Stimulated activated CD4-positive, alpha-beta T cell treated with anti-CD3 and anti-CD28 coated beads, Interleukin-1b, Interleukin-23, amount 100 ng/mL, for 48 hours (primary cell): ENCODE data around the gene CRHR2.
"Not testable (repeated sequence)": the region's sequence is repeated elsewhere in the genome, so short reads cannot be mapped to it uniquely, and the experiment has no call there.

Source experiments
- DNase-seq: peaks from one replicate; pipeline ENCODE4 v3.0.0-alpha.2; 2020

CRHR2 gene

DNA sequence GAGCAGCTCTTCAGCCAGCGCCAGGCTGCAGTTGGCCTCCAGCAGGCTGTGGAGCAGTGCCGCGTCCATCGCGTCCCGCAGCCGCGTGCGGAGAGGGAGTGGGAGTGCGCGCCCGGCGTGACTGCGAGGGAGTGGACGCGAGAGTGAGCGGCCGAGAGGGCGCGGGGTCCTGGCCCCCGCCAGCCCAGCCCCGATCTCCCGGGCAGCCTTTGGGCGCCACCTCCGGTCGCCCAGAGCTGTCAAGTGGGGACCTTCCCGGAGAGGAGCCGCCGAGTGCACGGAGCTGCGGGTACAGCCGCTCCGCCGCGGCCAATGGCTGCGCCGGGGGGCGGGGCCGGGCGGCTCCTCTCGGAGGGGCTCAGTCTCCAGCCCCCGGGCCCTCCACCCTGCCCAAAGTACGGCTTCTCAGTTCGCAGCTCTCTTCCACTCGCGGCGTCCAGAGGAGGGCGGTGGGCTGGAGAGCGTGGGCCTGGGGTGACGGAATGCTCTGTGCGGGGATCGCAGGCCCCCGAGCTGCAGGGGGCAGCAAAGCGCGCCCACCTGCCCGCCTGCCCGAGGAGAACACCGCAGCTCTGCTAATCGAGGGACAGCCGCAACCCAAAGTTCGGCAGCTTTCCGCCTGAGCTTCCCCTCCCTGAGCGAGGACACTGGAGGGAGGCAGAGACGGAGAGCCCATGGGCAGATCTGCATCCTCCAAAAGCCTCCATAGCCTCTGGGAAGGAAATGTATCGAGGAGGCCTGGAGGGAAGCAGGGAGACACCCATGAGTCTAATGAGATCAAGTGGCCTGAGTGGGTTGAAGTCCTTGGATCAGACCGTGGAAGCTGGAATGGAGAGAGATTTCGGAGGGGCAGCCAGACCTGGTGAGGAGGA, at the start of gene CRHR2:
TSS of gene CRHR2 (minus strand) at position 245 of the 872 bp plus-strand sequence. CDS start at position 69, 176 bp downstream.
- peak; percentile 22 for DNase-seq

GRCh38 chr7:30731581-30731980, 49.3 kb upstream of the CRHR2 start:
- DNase-seq = no peak

GRCh38 chr7:30730996-30731395, 48.7 kb upstream of the CRHR2 start:
- no peak for DNase-seq

DNA sequence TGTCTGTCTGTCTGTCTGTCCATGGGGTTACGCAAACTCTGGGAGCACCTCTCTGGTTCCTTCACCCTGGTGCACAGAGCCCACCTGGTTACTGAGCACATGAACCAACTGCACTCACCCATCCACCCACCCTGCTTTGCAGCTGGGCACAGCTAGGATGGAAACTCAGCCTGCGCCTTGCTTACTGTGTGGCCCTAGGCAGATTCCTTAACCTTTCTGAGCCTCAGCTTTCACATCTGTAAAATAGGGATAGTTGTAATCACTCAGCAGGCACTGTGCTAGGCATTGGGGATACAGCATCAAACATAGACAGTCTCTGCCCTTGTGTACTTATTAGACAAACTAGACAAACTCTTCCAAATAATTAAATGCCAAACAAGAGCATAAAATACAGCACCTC, 47.8 kb upstream of the CRHR2 start:
- no peak for DNase-seq

GRCh38 chr7:30729642-30730041, 47.4 kb upstream of the CRHR2 start:
- no peak for DNase-seq

DNA sequence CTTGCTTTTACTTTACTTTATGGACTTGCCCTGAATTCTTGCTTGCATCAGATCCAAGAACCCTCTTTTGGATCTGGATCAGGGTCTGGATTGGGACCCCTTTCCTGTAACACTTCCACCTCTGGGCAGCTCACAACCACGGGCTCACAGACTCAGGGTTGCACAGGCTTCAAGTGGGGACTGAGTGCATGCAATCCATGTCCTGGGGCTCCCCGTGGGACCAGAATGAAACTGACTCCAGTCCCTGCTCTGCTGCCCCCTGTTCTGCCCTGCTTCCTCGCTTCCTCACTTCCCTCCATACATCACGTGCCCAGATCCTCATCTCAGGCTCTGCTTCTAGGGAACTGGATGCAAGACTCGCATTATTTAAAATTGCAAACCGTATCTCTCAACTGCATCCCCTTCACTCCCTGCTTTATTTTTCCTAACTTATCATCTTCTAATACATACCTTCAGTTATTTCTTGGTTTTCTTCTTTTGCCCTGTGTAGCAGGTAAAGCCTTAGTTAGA, 46.4 kb upstream of the CRHR2 start:
- DNase-seq = no peak

DNA sequence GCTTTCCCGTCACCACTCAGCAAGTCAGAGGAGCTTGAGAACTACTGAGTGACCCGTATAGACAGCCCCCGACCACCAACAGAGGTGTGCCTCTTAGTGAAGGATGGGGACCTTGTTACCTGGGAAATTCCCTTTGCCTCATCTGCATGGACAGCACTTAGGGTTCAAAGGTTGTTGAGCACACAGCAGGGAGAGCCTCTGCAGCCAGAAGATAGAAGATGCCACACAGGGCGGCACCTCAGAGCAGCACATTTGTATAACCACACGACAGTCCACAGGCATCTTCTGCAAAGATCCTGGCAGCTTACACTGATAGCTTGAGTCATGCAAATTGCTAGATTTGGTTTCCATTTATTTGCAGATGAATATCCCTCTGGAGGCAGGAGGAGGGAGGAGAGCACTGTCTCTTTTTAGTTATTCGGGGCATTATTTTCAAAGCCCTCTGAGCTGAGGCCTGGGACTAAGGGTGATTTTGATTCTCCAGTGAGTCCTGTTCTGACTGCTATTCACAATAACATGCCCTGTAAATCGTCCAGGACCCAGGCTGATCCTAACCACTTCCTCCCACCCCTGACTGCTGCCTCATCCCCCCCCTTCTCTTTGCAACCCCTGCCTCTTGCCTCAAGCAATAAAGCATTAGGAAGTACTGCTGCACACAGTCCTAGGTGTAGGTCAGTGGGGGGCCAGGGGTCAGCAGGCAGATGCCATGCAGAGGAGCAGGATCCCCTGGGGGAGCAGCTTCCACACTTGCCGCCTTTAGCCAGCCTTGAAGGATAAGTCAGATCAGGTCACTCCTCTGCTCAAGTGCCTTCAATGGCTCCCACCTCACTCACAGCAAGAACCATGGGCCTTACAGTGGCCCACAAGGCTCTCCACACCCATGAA, 45.0 kb upstream of the CRHR2 start:
- peak; percentile 43 for DNase-seq

DNA sequence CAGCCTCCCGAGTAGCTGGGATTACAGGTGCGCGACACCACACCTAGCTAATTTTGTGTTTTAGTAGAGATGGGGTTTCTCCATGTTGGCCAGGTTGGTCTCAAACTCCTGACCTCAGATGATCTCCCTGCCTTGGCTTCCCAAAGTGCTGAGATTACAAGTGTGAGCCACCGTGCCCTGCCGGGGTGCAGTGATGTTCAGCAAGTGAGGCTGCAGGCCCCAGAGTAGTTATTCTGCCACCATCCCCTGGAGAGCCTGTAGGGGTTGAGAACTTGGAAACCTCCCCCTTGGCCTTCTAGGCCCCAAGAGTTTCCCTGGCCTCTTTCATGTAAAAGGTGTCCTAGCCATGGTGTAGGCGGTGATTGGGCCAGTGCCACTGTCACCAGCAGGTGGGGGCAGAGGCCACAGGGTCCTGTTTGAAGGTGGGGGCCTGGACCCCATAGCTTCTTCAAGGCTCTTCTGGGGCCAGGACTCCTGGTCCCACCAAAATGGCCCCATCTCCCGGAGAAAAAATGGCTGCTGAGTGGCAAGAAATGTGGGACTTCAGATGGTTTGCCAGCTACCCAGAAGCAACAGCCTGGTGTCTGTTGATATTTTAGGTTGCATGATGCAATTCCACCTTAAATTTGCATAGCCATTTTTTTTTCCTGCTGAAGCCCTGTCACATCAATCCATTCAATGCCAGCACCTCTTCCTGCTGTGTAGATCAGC, 44.2 kb upstream of the CRHR2 start:
- DNase-seq = no peak

DNA sequence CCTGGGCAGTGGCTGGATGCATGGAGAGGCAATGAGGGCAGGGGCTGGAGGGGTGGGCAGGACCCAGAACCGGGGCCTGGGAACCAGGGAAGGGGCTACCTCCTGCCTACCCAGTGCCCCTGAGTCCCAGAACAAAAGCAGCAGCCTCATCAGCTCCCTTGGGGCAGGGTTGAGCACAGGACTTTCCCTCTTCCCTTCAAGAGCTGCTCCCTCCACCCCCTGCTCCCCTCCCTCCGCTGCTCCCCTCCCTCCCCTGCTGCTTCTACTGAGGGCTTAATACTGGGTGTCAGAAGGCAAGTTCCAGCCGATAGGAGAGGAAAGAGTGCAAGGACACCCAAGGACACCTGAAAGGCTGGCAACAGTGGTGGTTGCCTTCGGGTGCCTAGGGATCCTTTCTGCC, 41.5 kb upstream of the CRHR2 start:
- no peak for DNase-seq

DNA sequence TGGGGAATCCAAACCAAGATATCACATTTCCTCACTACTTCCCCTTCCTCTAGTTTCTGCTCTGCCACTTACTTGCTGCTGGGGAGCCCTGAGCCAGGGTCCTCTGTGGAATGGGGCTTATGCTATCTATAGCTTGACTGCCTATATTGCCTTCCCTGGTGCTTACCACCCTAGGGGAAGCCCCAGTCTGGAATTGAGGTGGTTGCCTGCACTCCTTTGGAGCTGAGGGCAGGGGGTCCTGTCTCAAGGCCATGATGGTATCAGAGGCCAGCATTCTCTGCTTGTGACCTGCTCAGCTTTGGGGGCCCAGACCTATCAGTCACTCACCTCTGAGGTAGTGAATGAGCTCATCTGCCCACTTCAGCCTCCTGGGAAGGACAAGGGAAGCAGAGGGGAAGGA, 40.4 kb upstream of the CRHR2 start:
- DNase-seq = no peak

DNA sequence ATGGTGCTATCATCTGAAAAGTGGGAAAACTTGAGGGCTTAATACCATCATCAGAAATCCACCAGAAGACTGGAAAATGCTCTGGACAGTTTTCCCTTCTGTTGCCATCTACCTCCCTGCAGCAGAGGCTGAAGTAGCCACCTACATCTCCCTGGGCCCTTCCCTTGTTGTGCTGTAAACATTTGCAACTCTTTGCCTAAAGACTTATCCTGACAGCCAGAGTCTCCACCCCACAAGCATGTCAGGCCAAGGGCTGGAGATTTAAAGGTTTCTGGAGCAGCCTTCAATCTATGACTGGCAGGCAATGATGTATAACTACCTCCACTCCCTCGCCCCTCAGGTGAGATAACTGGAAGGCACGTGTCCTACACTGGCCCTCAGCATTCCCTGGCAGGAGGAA, 39.9 kb upstream of the CRHR2 start:
- DNase-seq = no peak

GRCh38 chr7:30721211-30721610, 39.0 kb upstream of the CRHR2 start:
- DNase-seq = no peak

- not testable (repeated sequence) for DNase-seq
Measured at GRCh38 chr7:30719434-30719833, 37.2 kb upstream of the CRHR2 start.

DNA sequence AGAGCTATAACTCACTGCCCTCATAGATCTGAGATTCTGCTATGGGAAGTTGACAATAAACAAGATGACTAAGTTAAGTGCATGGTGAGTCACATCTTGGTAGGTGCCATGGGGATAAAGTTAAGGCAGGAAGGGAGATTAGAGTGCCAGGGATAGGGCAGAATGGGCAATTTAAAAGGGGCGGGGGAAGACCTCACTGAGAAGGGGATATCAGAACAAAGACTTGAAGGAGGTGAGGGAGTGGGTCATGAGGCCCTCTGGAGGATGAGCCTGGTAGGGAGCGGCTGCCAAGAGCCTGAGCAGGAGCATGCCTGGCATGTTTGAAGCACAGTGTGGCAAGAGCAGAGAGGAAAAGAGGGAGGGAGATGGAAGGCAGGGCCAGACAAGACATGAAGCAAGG, 34.9 kb upstream of the CRHR2 start:
- DNase-seq = no peak

GRCh38 chr7:30714129-30714528, 31.9 kb upstream of the CRHR2 start:
- DNase-seq = no peak

DNA sequence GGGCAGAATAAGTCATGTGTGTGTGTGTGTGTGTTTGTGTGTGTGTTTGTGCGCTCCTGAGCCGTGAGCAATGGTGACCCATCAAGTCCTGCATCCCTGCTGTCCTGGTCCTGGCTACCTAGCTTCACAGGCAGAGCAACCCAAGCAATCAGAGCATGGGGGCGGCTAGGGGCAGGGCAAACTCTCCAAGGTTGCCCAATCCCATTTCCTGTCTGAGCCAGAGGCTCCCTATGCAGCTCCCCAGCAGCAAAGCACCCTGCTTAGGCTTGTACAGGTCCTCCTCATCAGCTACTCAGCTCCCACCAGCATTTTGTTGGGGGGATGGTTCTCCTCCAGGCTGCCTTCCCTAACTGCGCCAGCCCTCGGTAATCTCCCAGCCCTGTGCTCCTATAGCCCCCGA, 31.1 kb upstream of the CRHR2 start:
- DNase-seq = no peak

DNA sequence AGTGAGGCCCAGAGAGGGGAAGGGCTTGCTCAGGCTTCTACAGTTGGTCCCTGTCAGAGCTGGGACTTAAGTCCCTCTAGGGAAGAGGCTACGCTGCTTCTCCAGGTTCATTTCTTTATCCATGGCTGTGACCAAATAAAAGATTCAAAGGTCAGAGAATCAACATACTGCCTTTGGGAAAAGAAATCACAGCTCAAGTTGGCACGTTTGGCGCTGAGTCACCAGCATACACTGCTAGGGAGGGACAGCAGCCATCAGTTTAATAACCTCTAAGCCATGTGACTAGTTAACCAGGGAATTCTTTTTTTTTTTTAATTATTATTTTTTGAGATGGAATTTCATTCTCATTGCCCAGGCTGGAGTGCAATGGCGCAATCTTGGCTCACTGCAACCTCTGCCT, 28.4 kb upstream of the CRHR2 start:
- no peak for DNase-seq

GRCh38 chr7:30709549-30709948, 27.3 kb upstream of the CRHR2 start:
- no peak for DNase-seq

DNA sequence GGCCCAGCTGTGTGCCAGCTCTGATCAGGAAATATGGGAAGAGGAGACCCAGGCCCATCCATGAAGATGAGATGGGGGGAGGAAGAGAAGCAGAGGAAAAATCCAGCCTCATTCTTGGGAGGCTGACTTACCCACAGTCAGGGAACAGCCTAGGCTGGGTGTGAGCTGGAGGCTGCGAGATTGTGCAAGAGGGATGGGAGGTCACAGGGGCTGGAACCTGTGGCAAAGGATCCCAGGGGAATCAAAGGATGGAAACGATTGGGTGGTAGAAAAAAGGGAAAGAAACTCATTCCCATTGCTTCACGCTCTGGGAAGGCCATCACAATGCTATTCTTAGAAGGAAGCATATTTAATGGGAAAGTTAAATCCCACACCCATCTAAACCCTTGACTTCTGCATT, 26.7 kb upstream of the CRHR2 start:
- no peak for DNase-seq

- DNase-seq = no peak
Measured at GRCh38 chr7:30708412-30708811, 26.2 kb upstream of the CRHR2 start.

DNA sequence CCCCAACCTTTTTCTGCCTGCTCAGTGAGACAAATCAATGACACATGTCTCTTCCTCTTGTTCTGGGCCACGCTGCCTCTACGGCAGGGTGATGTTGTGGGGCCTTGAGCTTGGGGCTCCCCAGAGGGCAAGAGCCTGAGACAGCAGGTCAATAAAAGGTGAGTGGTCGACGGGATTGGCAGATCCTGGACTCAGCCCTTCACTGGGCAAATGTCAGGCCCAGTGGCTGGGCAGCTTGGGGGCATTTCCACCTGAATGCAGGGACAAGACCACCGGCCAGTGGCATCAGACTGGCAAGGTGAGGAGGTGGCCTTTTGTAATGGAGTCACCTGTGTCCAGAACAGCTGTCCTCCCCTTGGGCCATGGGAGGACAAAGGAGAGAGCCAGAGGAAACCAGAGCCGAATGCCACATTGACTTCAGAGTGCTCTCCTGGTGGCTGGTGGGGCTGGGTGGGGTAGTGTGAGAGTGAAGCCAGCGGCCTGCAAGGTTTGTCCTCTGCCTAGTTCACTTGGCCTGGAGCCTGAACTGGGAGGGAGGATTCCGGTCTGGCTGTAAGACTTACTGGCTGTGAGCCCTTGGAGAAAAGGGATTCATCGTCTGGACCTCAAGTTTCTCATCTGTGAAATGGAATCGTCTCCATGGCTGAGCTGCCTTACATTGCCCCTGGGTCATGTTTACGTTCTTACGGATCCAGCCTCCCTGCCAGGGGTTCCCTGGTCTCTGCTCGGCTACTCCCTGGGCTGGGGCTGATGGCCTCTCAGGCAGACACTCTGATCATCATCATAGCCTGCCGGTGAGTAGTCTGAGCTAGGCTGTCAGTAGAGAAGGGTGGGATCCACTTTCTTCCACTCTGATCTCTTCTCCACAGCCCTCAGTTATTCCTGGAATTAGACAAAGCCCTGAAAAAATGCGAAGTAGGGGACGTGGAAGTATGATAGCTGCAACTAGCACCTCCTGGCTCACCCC, 25.4 kb upstream of the CRHR2 start:
- no peak for DNase-seq

DNA sequence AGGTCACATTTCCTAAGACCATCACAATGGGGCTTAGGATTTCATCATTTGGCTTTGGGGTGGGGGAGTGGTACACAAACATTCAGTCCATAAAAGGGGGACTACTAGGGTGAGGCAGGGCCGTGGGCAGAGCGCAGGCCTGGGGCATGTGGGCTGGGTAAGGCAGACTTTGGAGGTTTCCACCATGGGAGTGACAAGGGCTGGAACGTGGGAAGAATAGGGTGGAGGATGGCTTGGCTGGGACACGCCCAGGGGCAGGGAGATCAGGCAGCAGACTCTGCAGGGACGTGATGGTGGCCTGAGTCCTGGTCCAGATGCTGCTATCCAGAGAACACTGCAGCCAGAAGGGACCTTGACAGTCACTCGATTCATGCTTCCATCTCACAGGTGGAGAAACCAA, 24.7 kb upstream of the CRHR2 start:
- no peak for DNase-seq
